Measurements from ENCODE around the gene APMAP. TPM values are rescaled to one million over a fixed set of nuclear protein-coding genes. Genes with fewer than 3 reads are reported as not detected.

APMAP gene
- total and polyA plus RNA-seq, 2 of the 13 experiments (the other 11 are each of a cell fraction or from before 2014, with no cell fraction given) = 168 to 214 TPM

DNA sequence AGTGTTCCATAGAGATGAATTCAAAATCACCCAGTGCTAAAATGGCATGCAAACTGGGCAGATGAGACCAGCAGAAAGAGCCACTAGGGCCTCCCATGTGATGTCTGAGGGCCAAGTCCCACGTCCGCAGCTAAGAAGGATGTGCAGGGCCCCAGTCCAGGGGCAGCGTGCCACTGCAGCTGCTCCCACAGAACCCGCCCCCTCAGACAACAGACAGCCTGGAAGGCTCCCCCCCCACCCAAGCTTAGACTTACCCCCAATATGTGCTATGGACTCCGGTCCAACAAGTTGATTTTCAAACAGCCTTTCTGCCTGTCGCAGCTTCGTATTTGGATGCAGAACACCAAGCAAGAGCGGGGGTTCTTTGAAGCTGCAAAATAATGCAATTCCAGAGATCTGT, 14.0 kb downstream of the APMAP start:
- H3K27me3 ChIP-seq (ENCODE audit: control insufficient read depth in 1 of 2, insufficient read depth in 2 of 2, low read length in 2 of 2) = no peaks in the 10 kb centered on the region
- H3K4me3 ChIP-seq (replicated peaks in 1 of 3; ENCODE audit: insufficient read depth in 1 of 3, low read depth in 2 of 3, low read length in 3 of 3) = no peak overlapping the region
- DNase-seq (ENCODE audit: low spot score) (no peak), FAIRE-seq (no peak), ATAC-seq (no peak)
- peaks cover 1% of the 10 kb centered on the region for H3K79me2 ChIP-seq (ENCODE audit: insufficient read depth, low read length)
- no peak overlapping the region for H3K9ac ChIP-seq (ENCODE audit: insufficient read depth, low read depth, low read length)
- peaks cover 1% of the 10 kb centered on the region for H3K4me1 ChIP-seq (ENCODE audit: insufficient read depth, low read length)
- CTCF ChIA-PET (ENCODE audit: low intra/inter-chr PET ratio, low total read pairs) = no interaction called here
- H4K20me1 ChIP-seq (ENCODE audit: insufficient read depth, low read length) = no peaks in the 10 kb centered on the region
- no peak overlapping the region for H3K27ac ChIP-seq (ENCODE audit: extremely low read length, insufficient read depth, low read length)
- intact Hi-C loops (cut with micrococcal nuclease; ENCODE audit: unreplicated experiment) (no loop called here), in situ Hi-C loops (cut with HindIII; ENCODE audit: extremely low pct_ligation_motif_present, low pct_unique_long_range_greater_than_20kb) (no loop called here)
- H3K4me2 ChIP-seq (ENCODE audit: low read depth, low read length) = no peak overlapping the region
- 0 out of 2 replicates have a peak, but pooled peaks cover 7% of the 10 kb centered on the region for H3K9me3 ChIP-seq (ENCODE audit: low read length)
- POLR2A ChIA-PET = no interaction called here
- no peak overlapping the region for H2AFZ ChIP-seq (ENCODE audit: low read length)
- 98% methylated on average over 7 of the region's 8 CpGs for WGBS (ENCODE audit: low lambda C conversion rate)
- TF ChIP-seq ZNF607 (CRISPR knock-in tag; IDR thresholded peaks at IDR 0.05; ENCODE audit: borderline replicate concordance) = no peak
- no peak for TF ChIP-seq ZBTB38 (CRISPR knock-in tag; IDR thresholded peaks at IDR 0.05)
- TF ChIP-seq, protein P1, sequence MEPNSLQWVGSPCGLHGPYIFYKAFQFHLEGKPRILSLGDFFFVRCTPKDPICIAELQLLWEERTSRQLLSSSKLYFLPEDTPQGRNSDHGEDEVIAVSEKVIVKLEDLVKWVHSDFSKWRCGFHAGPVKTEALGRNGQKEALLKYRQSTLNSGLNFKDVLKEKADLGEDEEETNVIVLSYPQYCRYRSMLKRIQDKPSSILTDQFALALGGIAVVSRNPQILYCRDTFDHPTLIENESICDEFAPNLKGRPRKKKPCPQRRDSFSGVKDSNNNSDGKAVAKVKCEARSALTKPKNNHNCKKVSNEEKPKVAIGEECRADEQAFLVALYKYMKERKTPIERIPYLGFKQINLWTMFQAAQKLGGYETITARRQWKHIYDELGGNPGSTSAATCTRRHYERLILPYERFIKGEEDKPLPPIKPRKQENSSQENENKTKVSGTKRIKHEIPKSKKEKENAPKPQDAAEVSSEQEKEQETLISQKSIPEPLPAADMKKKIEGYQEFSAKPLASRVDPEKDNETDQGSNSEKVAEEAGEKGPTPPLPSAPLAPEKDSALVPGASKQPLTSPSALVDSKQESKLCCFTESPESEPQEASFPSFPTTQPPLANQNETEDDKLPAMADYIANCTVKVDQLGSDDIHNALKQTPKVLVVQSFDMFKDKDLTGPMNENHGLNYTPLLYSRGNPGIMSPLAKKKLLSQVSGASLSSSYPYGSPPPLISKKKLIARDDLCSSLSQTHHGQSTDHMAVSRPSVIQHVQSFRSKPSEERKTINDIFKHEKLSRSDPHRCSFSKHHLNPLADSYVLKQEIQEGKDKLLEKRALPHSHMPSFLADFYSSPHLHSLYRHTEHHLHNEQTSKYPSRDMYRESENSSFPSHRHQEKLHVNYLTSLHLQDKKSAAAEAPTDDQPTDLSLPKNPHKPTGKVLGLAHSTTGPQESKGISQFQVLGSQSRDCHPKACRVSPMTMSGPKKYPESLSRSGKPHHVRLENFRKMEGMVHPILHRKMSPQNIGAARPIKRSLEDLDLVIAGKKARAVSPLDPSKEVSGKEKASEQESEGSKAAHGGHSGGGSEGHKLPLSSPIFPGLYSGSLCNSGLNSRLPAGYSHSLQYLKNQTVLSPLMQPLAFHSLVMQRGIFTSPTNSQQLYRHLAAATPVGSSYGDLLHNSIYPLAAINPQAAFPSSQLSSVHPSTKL (CRISPR knock-in tag; IDR thresholded peaks at IDR 0.05) = no peak
- TF ChIP-seq ZNF562 (CRISPR knock-in tag; IDR thresholded peaks at IDR 0.05; ENCODE audit: borderline replicate concordance) = no peak
- TF ChIP-seq, protein P2, sequence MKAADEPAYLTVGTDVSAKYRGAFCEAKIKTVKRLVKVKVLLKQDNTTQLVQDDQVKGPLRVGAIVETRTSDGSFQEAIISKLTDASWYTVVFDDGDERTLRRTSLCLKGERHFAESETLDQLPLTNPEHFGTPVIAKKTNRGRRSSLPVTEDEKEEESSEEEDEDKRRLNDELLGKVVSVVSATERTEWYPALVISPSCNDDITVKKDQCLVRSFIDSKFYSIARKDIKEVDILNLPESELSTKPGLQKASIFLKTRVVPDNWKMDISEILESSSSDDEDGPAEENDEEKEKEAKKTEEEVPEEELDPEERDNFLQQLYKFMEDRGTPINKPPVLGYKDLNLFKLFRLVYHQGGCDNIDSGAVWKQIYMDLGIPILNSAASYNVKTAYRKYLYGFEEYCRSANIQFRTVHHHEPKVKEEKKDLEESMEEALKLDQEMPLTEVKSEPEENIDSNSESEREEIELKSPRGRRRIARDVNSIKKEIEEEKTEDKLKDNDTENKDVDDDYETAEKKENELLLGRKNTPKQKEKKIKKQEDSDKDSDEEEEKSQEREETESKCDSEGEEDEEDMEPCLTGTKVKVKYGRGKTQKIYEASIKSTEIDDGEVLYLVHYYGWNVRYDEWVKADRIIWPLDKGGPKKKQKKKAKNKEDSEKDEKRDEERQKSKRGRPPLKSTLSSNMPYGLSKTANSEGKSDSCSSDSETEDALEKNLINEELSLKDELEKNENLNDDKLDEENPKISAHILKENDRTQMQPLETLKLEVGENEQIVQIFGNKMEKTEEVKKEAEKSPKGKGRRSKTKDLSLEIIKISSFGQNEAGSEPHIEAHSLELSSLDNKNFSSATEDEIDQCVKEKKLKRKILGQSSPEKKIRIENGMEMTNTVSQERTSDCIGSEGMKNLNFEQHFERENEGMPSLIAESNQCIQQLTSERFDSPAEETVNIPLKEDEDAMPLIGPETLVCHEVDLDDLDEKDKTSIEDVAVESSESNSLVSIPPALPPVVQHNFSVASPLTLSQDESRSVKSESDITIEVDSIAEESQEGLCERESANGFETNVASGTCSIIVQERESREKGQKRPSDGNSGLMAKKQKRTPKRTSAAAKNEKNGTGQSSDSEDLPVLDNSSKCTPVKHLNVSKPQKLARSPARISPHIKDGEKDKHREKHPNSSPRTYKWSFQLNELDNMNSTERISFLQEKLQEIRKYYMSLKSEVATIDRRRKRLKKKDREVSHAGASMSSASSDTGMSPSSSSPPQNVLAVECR (CRISPR knock-in tag; IDR thresholded peaks at IDR 0.05; ENCODE audit: borderline replicate concordance) = no peak
- no peak for TF ChIP-seq KMT2B (CRISPR knock-in tag; IDR thresholded peaks at IDR 0.05)
- TF ChIP-seq MXI1 (IDR thresholded peaks at IDR 0.05; ENCODE audit: borderline replicate concordance, low read depth, low read length) = no peak
- no peak for TF ChIP-seq REPIN1 (CRISPR knock-in tag; IDR thresholded peaks at IDR 0.05; ENCODE audit: borderline replicate concordance, low read depth)
- TF ChIP-seq ZNF83 (CRISPR knock-in tag; IDR thresholded peaks at IDR 0.05; ENCODE audit: borderline replicate concordance) = no peak
- no peak for TF ChIP-seq WIZ (CRISPR knock-in tag; IDR thresholded peaks at IDR 0.05)
- TF ChIP-seq KDM3A (CRISPR knock-in tag; IDR thresholded peaks at IDR 0.05; ENCODE audit: low read depth) = no peak
- no peak for TF ChIP-seq ZNF34 (CRISPR knock-in tag; IDR thresholded peaks at IDR 0.05; ENCODE audit: borderline replicate concordance)
- TF ChIP-seq, protein P3, sequence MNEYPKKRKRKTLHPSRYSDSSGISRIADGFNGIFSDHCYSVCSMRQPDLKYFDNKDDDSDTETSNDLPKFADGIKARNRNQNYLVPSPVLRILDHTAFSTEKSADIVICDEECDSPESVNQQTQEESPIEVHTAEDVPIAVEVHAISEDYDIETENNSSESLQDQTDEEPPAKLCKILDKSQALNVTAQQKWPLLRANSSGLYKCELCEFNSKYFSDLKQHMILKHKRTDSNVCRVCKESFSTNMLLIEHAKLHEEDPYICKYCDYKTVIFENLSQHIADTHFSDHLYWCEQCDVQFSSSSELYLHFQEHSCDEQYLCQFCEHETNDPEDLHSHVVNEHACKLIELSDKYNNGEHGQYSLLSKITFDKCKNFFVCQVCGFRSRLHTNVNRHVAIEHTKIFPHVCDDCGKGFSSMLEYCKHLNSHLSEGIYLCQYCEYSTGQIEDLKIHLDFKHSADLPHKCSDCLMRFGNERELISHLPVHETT (CRISPR knock-in tag; conservative IDR thresholded peaks at IDR 0.05) = no peak
- no TSS peak for BruUV-seq (replicated peaks)
- H3K36me3 ChIP-seq (replicated peaks in 1 of 2; ENCODE audit: control insufficient read depth in 1 of 2, insufficient read depth in 2 of 2, low read length in 2 of 2) = peaks cover 30 to 86% of the 10 kb centered on the region in 2 experiments

Measured in HepG2 (cell line).